Naive thymus-derived CD4-positive, alpha-beta T cell (primary cell): ENCODE data around the gene VCAN. TPM values are rescaled to one million over a fixed set of nuclear protein-coding genes. Genes with fewer than 3 reads are reported as not detected.

Experiments used
- ATAC-seq: fragments of 150-1000 bp; cut with Tn5 transposase; 2 replicates; pipeline ENCODE4 v1.10.0; 2021; ENCODE audit warnings: mild to moderate bottlenecking, moderate library complexity
- CTCF ChIA-PET: fragments of 350-600 bp; sonication (Branson Sonifier 250); formaldehyde crosslinking; loops from one replicate; lab custom pipeline; 2021; ENCODE audit warnings: antibody characterized with exemption; lab: Charles Lee
- POLR2A ChIA-PET: fragments of 350-600 bp; sonication (Branson Sonifier 250); formaldehyde crosslinking; loops from one replicate; lab custom pipeline; 2021; ENCODE audit warnings: antibody characterized with exemption, inconsistent platforms; lab: Charles Lee
- DNase-seq, 9 donors: peaks; one replicate each; pipeline versions ENCODE4 v3.0.0 to v3.0.0-alpha.2; 2020 to 2022; ENCODE audit warnings: mixed read lengths in 1 of 9
- H3K27ac ChIP-seq: one replicate; pipeline ENCODE4 v1.7.0; 2013; ENCODE audit warnings: mild to moderate bottlenecking, low read depth, low read length, moderate library complexity
- H3K27me3 ChIP-seq, 2 donors: one replicate each; pipeline ENCODE4 v1.7.0; 2013; ENCODE audit warnings: low read length in 2 of 2, mild to moderate bottlenecking in 2 of 2, moderate library complexity in 2 of 2; ENCODE audit not compliant: control insufficient read depth in 2 of 2, insufficient read depth in 2 of 2
- H3K36me3 ChIP-seq, 3 experiments: 1 replicate in 2 of 3; 2 replicates in 1 of 3; pipeline ENCODE4 v1.7.0; 2013; ENCODE audit warnings: low read length in 3 of 3, mild to moderate bottlenecking in 3 of 3, moderate library complexity in 1 of 3; ENCODE audit not compliant: insufficient read depth in 3 of 3, control insufficient read depth in 2 of 3
- H3K4me1 ChIP-seq, 2 donors: one replicate each; pipeline ENCODE4 v1.7.0; 2013; ENCODE audit warnings: low read length in 2 of 2, mild to moderate bottlenecking in 2 of 2, moderate library complexity in 1 of 2; ENCODE audit not compliant: control insufficient read depth in 2 of 2, insufficient read depth in 2 of 2
- H3K4me3 ChIP-seq: 2 replicates; pipeline ENCODE4 v1.7.0; 2013; ENCODE audit warnings: mild to moderate bottlenecking, low read length
- H3K9me3 ChIP-seq, 3 experiments: 1 replicate in 2 of 3; 2 replicates in 1 of 3; pipeline ENCODE4 v1.7.0; 2013; ENCODE audit warnings: low read length in 3 of 3; ENCODE audit not compliant: control insufficient read depth in 2 of 3
- H3K27ac Mint-ChIP-seq, 9 donors: one replicate each; pipeline ENCODE4 v1.8.0; 2020 to 2022; ENCODE audit warnings: mixed read lengths in 9 of 9, mild to moderate bottlenecking in 8 of 9, moderate library complexity in 5 of 9, inconsistent platforms in 2 of 9
- H3K27me3 Mint-ChIP-seq, 5 donors: one replicate each; pipeline ENCODE4 v1.8.0; 2021 to 2022; ENCODE audit warnings: mixed read lengths in 5 of 5, mild to moderate bottlenecking in 1 of 5
- H3K36me3 Mint-ChIP-seq, 5 donors: one replicate each; pipeline ENCODE4 v1.8.0; 2020 to 2022; ENCODE audit warnings: mixed read lengths in 5 of 5, mild to moderate bottlenecking in 3 of 5, inconsistent platforms in 1 of 5
- H3K4me1 Mint-ChIP-seq, 7 donors: one replicate each; pipeline ENCODE4 v1.8.0; 2020 to 2022; ENCODE audit warnings: mixed read lengths in 7 of 7, mild to moderate bottlenecking in 3 of 7, inconsistent platforms in 1 of 7
- H3K4me3 Mint-ChIP-seq, 10 donors: one replicate each; pipeline ENCODE4 v1.8.0; 2020 to 2022; ENCODE audit warnings: mild to moderate bottlenecking in 10 of 10, mixed read lengths in 10 of 10, moderate library complexity in 6 of 10, inconsistent platforms in 2 of 10
- H3K9me3 Mint-ChIP-seq, 11 donors: one replicate each; pipeline ENCODE4 v1.8.0; 2020 to 2022; ENCODE audit warnings: mixed read lengths in 11 of 11, mild to moderate bottlenecking in 4 of 11, inconsistent platforms in 1 of 11, moderate library complexity in 1 of 11
- intact Hi-C, 2 donors: fragments of 100-400 bp; cut with micrococcal nuclease; formaldehyde crosslinking; loops; one replicate each; pipeline ENCODE4 v1.15.1; 2023
- polyA plus RNA-seq, 2 donors: library from polyadenylated mRNA; unstranded; fragments of 300-500 nt; fragmentation: Illumina TruSeq; gene quantifications; one replicate each; pipeline ENCODE4 v1.2.3, GENCODE V29; 2021
- total RNA-seq, 6 experiments: library from RNA in 5 of 6; stranded (reverse) in 5 of 6; gene quantifications; 1 replicate in 5 of 6; 2 replicates in 1 of 6; pipeline ENCODE4 v1.2.3 and lab custom pipeline; 2021 to 2026

VCAN gene
- total and polyA plus RNA-seq, 7 experiments from 2014 or later = 0.28 to 563 (median 1.1) TPM

DNA sequence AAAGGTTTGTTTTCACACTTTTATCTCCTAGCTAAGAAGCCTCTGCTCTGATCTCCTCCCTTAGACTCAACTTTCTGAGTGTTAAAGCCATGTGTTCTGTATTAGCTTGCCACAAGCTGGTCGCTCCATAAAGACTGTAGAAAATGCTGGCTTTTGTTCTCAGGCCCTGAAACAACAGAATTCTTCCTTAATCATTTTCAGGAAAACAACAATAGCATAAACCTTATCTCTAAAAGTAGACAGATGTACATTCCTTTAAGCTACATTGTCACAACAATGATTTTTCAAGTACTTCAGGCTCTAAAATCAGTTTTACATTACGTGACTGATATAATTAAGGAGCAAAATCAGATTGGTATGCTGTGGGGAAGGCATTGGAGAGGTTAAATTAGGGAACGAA lies 41.9 kb downstream of the VCAN start:
- H3K36me3 ChIP-seq = no peaks in the 10 kb centered on the region
- no peak for ATAC-seq
- H3K27me3 ChIP-seq = no peaks in the 10 kb centered on the region

GRCh38 chr5:83516377-83516776 lies 44.8 kb downstream of the VCAN start:
- no peak overlapping the region for H3K27ac Mint-ChIP-seq
- ATAC-seq (no peak), DNase-seq (no peak)
- H3K36me3 ChIP-seq = no peaks in the 10 kb centered on the region
- intact Hi-C loops = no loop called here
- H3K4me3 Mint-ChIP-seq = no peak overlapping the region
- no peaks in the 10 kb centered on the region for H3K27me3 ChIP-seq
- no peak overlapping the region for H3K4me3 ChIP-seq
- no peaks in the 10 kb centered on the region for H3K4me1 Mint-ChIP-seq
- ChIA-PET CTCF (no interaction called here), POLR2A (no interaction called here)
- H3K4me1 ChIP-seq = no peaks in the 10 kb centered on the region
- no peak overlapping the region for H3K27ac ChIP-seq
- no peaks in the 10 kb centered on the region for H3K36me3 Mint-ChIP-seq
- peaks cover 3 to 25% (median 14%) of the 10 kb centered on the region in 5 donors for H3K27me3 Mint-ChIP-seq
- peaks cover 0 to 2% (median 0%) of the 10 kb centered on the region in 11 donors for H3K9me3 Mint-ChIP-seq
- no peaks in the 10 kb centered on the region for H3K9me3 ChIP-seq

More for the DNA sequence above, 41.9 kb downstream of the VCAN start:
- Mint-ChIP-seq H3K9me3 (no peaks in the 10 kb centered on the region), H3K36me3 (no peaks in the 10 kb centered on the region), H3K4me1 (no peaks in the 10 kb centered on the region), H3K4me3 (no peak overlapping the region), H3K27me3 (peaks cover 3 to 14% (median 11%) of the 10 kb centered on the region in 5 donors), H3K27ac (no peak overlapping the region)
- H3K27ac ChIP-seq = no peak overlapping the region
- POLR2A ChIA-PET = no interaction called here
- no peak for DNase-seq
- intact Hi-C loops = no loop called here
- H3K9me3 ChIP-seq = no peaks in the 10 kb centered on the region
- H3K4me1 ChIP-seq = no peaks in the 10 kb centered on the region
- no peak overlapping the region for H3K4me3 ChIP-seq
- CTCF ChIA-PET = no interaction called here

DNA sequence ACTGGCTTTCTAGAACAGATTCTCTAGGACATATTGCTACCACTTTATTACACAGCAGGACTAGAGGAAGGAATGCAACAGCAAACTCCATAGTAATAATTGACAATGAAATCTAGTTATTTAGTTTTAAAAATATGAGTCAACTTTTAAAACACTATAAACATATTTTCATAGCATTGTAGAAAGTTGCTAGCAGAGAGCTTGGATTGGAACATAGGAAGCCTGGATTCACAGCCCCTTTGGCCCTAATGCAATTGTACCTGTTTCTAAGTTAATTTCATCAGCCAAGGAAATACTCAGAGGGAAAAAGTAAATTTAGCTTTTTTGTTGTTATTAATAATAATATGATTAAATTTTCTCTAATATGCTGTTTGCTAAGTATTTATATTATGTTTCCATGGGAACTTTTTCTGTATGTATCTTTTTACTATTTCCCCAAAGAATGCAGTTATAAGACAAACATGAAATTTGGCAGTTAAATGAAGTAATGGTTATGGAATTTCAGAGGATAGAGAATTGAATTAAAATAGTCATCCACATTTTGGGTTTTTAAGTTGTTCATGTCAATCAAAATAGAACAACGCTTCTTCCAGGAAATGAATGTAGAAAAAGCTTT lies 45.6 kb downstream of the VCAN start:
- Mint-ChIP-seq H3K36me3 (no peaks in the 10 kb centered on the region), H3K27ac (no peak overlapping the region), H3K9me3 (peaks cover 0 to 2% (median 0%) of the 10 kb centered on the region in 11 donors), H3K27me3 (peaks cover 3 to 25% (median 14%) of the 10 kb centered on the region in 5 donors), H3K4me1 (no peaks in the 10 kb centered on the region), H3K4me3 (no peak overlapping the region)
- DNase-seq = no peak
- no peaks in the 10 kb centered on the region for H3K36me3 ChIP-seq
- no peaks in the 10 kb centered on the region for H3K9me3 ChIP-seq
- no peak overlapping the region for H3K4me3 ChIP-seq
- CTCF ChIA-PET = no interaction called here
- ATAC-seq = no peak
- H3K4me1 ChIP-seq = no peaks in the 10 kb centered on the region
- no peaks in the 10 kb centered on the region for H3K27me3 ChIP-seq
- intact Hi-C loops = no loop called here
- no peak overlapping the region for H3K27ac ChIP-seq
- POLR2A ChIA-PET = interaction anchor here (0.6 kb wide), 1 partner anchor 56 kb away, joined by 3 read pairs; no protein-coding TSS in a partner anchor

GRCh38 chr5:83517688-83518085 lies 46.1 kb downstream of the VCAN start:
- Mint-ChIP-seq H3K9me3 (peaks cover 0 to 2% (median 0%) of the 10 kb centered on the region in 11 donors), H3K27me3 (peaks cover 3 to 25% (median 14%) of the 10 kb centered on the region in 5 donors), H3K4me3 (no peak overlapping the region), H3K4me1 (no peaks in the 10 kb centered on the region), H3K27ac (no peak overlapping the region), H3K36me3 (no peaks in the 10 kb centered on the region)
- no peak for DNase-seq
- Histone ChIP-seq H3K9me3 (no peaks in the 10 kb centered on the region), H3K27ac (no peak overlapping the region), H3K4me3 (no peak overlapping the region), H3K27me3 (no peaks in the 10 kb centered on the region), H3K4me1 (no peaks in the 10 kb centered on the region), H3K36me3 (no peaks in the 10 kb centered on the region)
- POLR2A ChIA-PET = interaction anchor here (0.6 kb wide), 1 partner anchor 55 kb away, joined by 3 read pairs; no protein-coding TSS in a partner anchor
- ATAC-seq = no peak
- intact Hi-C loops = no loop called here
- CTCF ChIA-PET = no interaction called here

DNA sequence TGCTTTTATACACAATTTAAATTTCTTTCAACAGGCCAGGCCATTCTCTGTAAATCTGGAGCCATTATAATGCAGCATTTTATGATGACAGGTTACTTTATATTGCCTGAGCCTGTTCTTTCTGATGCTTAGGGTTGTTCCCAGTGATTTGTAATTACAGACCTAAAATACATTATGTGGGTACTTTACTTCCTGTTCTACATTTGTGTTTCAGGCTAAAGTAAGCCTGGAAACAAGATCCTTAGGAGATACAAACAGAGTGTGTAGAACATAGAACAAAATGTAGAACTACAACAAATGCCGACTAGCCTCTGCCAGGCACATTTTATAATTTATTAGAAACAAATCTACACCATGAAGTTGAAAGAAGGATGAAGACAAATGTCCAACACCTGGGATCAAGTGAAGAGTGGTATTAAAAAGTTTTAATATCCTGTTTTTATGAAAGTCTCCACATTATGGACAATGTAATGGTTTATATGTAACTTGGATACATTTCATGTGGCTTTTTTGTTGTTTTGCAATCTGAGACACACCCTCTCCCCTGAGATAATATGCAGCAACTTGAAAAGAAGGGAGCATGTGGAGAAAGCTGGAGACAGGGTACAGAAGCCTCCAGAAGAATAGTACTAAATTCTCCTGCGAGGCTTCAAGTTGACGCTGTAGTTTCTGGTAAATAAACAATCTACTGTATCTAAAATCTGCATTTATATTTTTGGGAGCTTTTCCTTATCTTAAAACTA lies 46.9 kb downstream of the VCAN start:
- Histone ChIP-seq H3K27ac (no peak overlapping the region), H3K36me3 (no peaks in the 10 kb centered on the region), H3K4me1 (no peaks in the 10 kb centered on the region), H3K27me3 (no peaks in the 10 kb centered on the region), H3K9me3 (no peaks in the 10 kb centered on the region), H3K4me3 (no peak overlapping the region)
- ChIA-PET CTCF (no interaction called here), POLR2A (no interaction called here)
- Mint-ChIP-seq H3K36me3 (no peaks in the 10 kb centered on the region), H3K27me3 (peaks cover 3 to 25% (median 16%) of the 10 kb centered on the region in 5 donors), H3K27ac (no peak overlapping the region), H3K9me3 (peaks cover 0 to 2% (median 0%) of the 10 kb centered on the region in 11 donors), H3K4me3 (no peak overlapping the region), H3K4me1 (no peaks in the 10 kb centered on the region)
- ATAC-seq (no peak), DNase-seq (no peak)
- intact Hi-C loops = no loop called here

- H3K27ac Mint-ChIP-seq = no peak overlapping the region
- peaks cover 2 to 23% (median 9%) of the 10 kb centered on the region in 5 donors for H3K27me3 Mint-ChIP-seq
- ChIA-PET CTCF (no interaction called here), POLR2A (no interaction called here)
- H3K27me3 ChIP-seq = no peaks in the 10 kb centered on the region
- DNase-seq (no peak), ATAC-seq (no peak)
- H3K4me1 ChIP-seq = no peaks in the 10 kb centered on the region
- H3K4me1 Mint-ChIP-seq = peaks cover 0 to 1% (median 0%) of the 10 kb centered on the region in 7 donors
- H3K36me3 ChIP-seq = no peaks in the 10 kb centered on the region
- H3K36me3 Mint-ChIP-seq = no peaks in the 10 kb centered on the region
- no peak overlapping the region for H3K27ac ChIP-seq
- no peaks in the 10 kb centered on the region for H3K9me3 ChIP-seq
- no peak overlapping the region for H3K4me3 Mint-ChIP-seq
- intact Hi-C loops = no loop called here
- H3K4me3 ChIP-seq = no peak overlapping the region
- peaks cover 0 to 2% (median 0%) of the 10 kb centered on the region in 11 donors for H3K9me3 Mint-ChIP-seq
Observed at GRCh38 chr5:83522446-83522845, 50.9 kb downstream of the VCAN start.
